ENCODE data around the gene B3GALNT2. TPM values are rescaled to one million over a fixed set of nuclear protein-coding genes. Genes with fewer than 3 reads are reported as not detected.
"Not testable (repeated sequence)": the region's sequence is repeated elsewhere in the genome, so short reads cannot be mapped to it uniquely, and the experiment has no call there.

B3GALNT2 gene
- total RNA-seq, 4 donors from 2014 or later: 28.8 to 35.3 (median 32.4) TPM

DNA sequence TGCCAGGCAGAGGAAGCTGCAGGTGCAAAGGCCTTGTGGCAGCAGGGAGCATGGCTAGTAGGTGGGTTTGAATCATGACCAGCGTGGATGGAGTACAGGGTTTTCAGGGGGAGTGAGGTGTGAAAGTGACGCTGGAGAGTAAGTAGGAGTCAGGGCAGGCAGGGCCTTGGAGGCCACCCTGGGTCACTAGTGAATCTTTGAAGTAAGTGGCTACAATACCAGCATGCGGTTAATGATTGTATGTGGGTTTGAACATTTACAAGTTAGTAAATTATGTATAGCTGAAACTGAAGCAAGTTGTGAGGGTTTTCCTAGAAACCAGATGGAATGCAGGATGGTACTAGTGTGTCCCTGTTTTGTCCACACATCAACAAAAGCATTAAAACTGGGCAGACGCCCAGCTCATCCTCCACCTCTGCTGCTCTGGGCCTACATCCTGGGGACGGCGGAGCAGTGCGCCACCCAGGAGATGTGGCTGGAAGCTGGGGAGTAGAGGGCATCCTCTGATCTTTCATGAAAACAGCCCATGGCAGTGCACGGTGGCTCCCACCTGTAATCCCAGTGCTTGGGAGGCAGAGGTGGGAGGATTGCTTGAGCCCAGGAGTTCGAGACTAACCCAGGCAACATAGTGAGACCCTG lies 41.2 kb upstream of the B3GALNT2 start:
- H3K27me3 ChIP-seq: no peaks in the 10 kb centered on the region
- intact Hi-C loops (cut with DNase I; ENCODE audit: low total_unique reads) (no loop called here), in situ Hi-C loops (cut with MboI; ENCODE audit: low sequenced_read_pairs in 4 of 4) (no loop called here)
- no peak for DNase-seq
- no peaks in the 10 kb centered on the region for H3K36me3 ChIP-seq
- TF ChIP-seq POLR2A (IDR thresholded peaks at IDR 0.05): no peak
- TF ChIP-seq, protein P1, sequence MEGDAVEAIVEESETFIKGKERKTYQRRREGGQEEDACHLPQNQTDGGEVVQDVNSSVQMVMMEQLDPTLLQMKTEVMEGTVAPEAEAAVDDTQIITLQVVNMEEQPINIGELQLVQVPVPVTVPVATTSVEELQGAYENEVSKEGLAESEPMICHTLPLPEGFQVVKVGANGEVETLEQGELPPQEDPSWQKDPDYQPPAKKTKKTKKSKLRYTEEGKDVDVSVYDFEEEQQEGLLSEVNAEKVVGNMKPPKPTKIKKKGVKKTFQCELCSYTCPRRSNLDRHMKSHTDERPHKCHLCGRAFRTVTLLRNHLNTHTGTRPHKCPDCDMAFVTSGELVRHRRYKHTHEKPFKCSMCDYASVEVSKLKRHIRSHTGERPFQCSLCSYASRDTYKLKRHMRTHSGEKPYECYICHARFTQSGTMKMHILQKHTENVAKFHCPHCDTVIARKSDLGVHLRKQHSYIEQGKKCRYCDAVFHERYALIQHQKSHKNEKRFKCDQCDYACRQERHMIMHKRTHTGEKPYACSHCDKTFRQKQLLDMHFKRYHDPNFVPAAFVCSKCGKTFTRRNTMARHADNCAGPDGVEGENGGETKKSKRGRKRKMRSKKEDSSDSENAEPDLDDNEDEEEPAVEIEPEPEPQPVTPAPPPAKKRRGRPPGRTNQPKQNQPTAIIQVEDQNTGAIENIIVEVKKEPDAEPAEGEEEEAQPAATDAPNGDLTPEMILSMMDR (IDR thresholded peaks at IDR 0.05 in 4 of 5, conservative IDR thresholded peaks at IDR 0.05 in 1 of 5): no peak
- H3K4me3 ChIP-seq: no peak overlapping the region
- no peak overlapping the region for H3K27ac ChIP-seq
- no peak for ATAC-seq
- no peaks in the 10 kb centered on the region for H3K4me1 ChIP-seq
- no peaks in the 10 kb centered on the region for H3K9me3 ChIP-seq

DNA sequence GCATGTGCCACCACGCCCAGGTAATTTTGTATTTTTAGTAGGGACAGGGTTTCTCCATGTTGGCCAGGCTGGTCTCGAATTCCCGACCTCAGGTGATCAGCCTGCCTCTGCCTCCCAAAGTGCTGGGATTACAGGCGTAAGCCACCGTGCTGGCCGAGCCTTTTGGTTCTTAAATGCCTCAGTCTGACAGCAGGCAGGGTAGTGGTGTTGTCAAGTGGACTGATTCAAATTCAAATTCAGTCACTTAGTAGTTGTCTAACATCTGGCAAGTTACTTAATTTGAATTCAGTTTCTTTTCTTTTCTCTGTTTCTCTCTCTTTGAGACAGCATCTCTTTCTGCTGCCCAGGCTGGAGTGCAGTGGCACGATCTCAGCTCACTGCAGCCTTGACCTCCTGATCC lies 38.6 kb upstream of the B3GALNT2 start:
- H3K27me3 ChIP-seq; H3K9me3 ChIP-seq; DNase-seq; intact Hi-C loops (cut with DNase I; ENCODE audit: low total_unique reads); in situ Hi-C loops (cut with MboI; ENCODE audit: low sequenced_read_pairs in 4 of 4); H3K4me1 ChIP-seq; H3K4me3 ChIP-seq; ATAC-seq; H3K27ac ChIP-seq; H3K36me3 ChIP-seq: not testable (repeated sequence)

DNA sequence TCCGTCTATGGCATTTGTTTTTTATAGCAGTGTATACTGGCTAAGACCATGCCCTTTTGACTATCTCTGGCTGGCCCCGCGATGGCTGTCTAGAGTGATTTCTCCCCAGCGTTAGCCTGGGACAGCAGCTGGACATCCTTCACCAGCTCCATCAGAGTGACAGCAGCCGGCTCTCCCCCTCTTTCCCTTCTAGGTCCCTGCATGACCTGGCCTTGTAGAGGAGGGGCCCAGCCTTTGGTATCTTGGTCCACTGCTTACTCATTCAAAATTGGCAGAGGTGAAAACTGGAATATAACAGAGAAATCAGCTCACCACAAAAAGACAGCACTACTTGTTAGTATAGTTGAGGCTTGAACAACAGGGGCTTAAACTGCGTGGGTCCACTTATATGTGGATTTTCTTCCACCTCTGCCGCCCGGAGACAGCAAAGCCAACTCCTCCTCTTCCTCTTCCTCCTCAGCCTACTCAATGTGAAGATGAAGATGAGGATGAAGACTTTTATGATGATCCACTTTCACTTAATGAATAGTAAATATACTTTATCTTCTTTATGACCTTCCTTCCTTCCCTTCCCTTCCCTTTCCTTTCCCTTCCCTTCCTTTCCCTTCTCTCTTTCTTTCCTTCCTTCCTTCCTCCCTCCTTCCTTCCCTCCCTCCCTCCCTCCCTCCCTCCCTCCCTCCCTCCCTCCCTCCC lies 29.4 kb upstream of the B3GALNT2 start:
- Histone ChIP-seq H3K27me3 (no peaks in the 10 kb centered on the region), H3K4me1 (no peaks in the 10 kb centered on the region), H3K4me3 (no peak overlapping the region), H3K27ac (no peak overlapping the region), H3K36me3 (no peaks in the 10 kb centered on the region), H3K9me3 (no peaks in the 10 kb centered on the region)
- ATAC-seq (no peak), DNase-seq (no peak)
- TF ChIP-seq POLR2A (IDR thresholded peaks at IDR 0.05): no peak
- TF ChIP-seq, protein P1 (IDR thresholded peaks at IDR 0.05 in 4 of 5, conservative IDR thresholded peaks at IDR 0.05 in 1 of 5): no peak
- intact Hi-C loops (cut with DNase I; ENCODE audit: low total_unique reads): no loop called here
- in situ Hi-C loops (cut with MboI; ENCODE audit: low sequenced_read_pairs in 4 of 4): no loop called here

DNA sequence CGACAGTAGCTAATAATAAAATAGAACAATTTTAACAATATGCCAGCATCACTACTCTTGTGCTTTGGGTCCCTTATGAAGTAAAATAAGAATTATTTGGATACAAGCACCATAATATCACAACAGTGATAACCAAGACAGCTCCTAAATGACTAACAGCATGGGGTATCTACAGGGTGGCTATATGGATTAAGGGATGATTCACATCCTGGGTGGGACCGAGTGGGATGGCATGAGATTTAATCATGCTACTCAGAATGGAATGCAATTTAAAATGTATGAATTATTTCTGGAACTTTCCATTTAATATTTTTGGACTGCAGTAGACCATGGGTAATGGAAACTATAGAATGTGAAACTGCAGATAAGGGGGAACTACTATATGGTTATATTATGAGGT lies 28.1 kb upstream of the B3GALNT2 start:
- intact Hi-C loops (cut with DNase I; ENCODE audit: low total_unique reads): no loop called here
- no peak overlapping the region for H3K27ac ChIP-seq

DNA sequence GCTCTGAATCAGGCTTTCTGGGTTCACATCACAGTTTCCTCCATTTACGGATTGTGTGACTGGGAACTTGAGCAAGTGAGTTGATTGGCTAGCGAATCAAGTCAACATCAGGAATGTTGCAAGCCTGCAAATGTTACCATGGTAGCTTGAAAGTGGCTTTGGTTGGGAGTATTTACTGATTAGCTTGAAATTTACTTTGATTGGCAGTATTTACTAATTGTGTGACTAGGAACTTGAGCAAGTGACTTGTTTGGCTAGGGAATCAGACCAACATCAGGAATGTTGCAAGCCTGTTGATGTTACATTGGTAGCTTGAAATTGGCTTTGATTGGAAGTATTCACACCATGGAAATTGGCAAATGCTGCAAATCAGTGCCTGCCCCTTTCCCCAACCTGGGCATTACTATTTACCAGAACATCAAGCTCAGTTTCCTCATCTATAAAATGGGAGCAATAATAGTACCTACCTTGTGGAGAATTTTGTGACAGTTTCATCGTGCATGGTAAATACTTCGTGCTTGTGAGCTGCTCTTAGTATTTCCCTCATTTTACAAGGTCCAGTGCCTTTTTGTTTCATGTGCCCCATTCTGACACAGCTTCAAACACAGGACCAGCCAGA lies 23.1 kb upstream of the B3GALNT2 start:
- in situ Hi-C loops (cut with MboI; ENCODE audit: low sequenced_read_pairs in 4 of 4): no loop called here
- Histone ChIP-seq H3K27ac (no peak overlapping the region), H3K9me3 (no peaks in the 10 kb centered on the region), H3K4me3 (no peak overlapping the region), H3K36me3 (no peaks in the 10 kb centered on the region), H3K4me1 (no peaks in the 10 kb centered on the region), H3K27me3 (no peaks in the 10 kb centered on the region)
- DNase-seq: no peak
- ATAC-seq: no peak
- TF ChIP-seq, protein P1 (IDR thresholded peaks at IDR 0.05 in 4 of 5, conservative IDR thresholded peaks at IDR 0.05 in 1 of 5): no peak
- no peak for TF ChIP-seq POLR2A (IDR thresholded peaks at IDR 0.05)
- intact Hi-C loops (cut with DNase I; ENCODE audit: low total_unique reads): no loop called here

More for the DNA sequence above, 28.1 kb upstream of the B3GALNT2 start:
- TF ChIP-seq, protein P1 (IDR thresholded peaks at IDR 0.05 in 4 of 5, conservative IDR thresholded peaks at IDR 0.05 in 1 of 5): no peak
- no peak for TF ChIP-seq POLR2A (IDR thresholded peaks at IDR 0.05)
- no peaks in the 10 kb centered on the region for H3K4me1 ChIP-seq
- no peak for DNase-seq
- no peaks in the 10 kb centered on the region for H3K36me3 ChIP-seq
- in situ Hi-C loops (cut with MboI; ENCODE audit: low sequenced_read_pairs in 4 of 4): no loop called here
- H3K27me3 ChIP-seq: no peaks in the 10 kb centered on the region
- no peaks in the 10 kb centered on the region for H3K9me3 ChIP-seq
- ATAC-seq: no peak
- H3K4me3 ChIP-seq: no peak overlapping the region
